Esophagus muscularis mucosa (tissue), 4 donors: ENCODE results near the gene TRAF5. TPM values are rescaled to one million over a fixed set of nuclear protein-coding genes. Genes with fewer than 3 reads are reported as not detected.

Experiments used
- DNase-seq: peaks from one replicate; pipeline ENCODE4 v3.0.0-alpha.2; 2017; ENCODE audit errors: extremely low spot score
- H3K27ac ChIP-seq, 4 donors: fragments of 200-600 bp; sonication (generic); replicated peaks in 1 of 4; 1 replicate in 3 of 4; 2 replicates in 1 of 4; pipeline ENCODE4 v1.5.1; 2016 to 2019; ENCODE audit warnings: mild to moderate bottlenecking in 1 of 4
- H3K27me3 ChIP-seq, 4 donors: fragments of 200-600 bp; sonication (generic); one replicate each; pipeline versions ENCODE4 v1.5.1 to v1.6.0; 2016 to 2019
- H3K36me3 ChIP-seq, 4 donors: fragments of 200-600 bp; sonication (generic); one replicate each; pipeline ENCODE4 v1.5.1; 2016 to 2019
- H3K4me1 ChIP-seq, 4 donors: fragments of 200-600 bp; sonication (generic); one replicate each; pipeline ENCODE4 v1.5.1; 2016 to 2019
- H3K4me3 ChIP-seq, 4 donors: fragments of 200-600 bp; sonication (generic); 1 replicate in 2 of 4; 2 replicates in 2 of 4; pipeline ENCODE4 v1.5.1; 2016 to 2019; ENCODE audit warnings: mild to moderate bottlenecking in 4 of 4, moderate library complexity in 1 of 4
- H3K9me3 ChIP-seq, 4 donors: fragments of 200-600 bp; sonication (generic); 1 replicate in 3 of 4; 2 replicates in 1 of 4; pipeline ENCODE4 v1.5.1; 2016 to 2019
- EP300 ChIP-seq: sonication (generic); formaldehyde crosslinking; IDR thresholded peaks from one replicate; pipeline ENCODE4 v1.6.1; 2017; ENCODE audit warnings: antibody characterized with exemption
- POLR2A ChIP-seq: fragments of 450-650 bp; IDR thresholded peaks from one replicate; pipeline ENCODE4 v1.6.1; 2017; ENCODE audit warnings: antibody characterized with exemption, moderate library complexity, mild to moderate bottlenecking, low read depth
- POLR2AphosphoS5 ChIP-seq, 2 donors: sonication (generic); formaldehyde crosslinking; IDR thresholded peaks; one replicate each; pipeline ENCODE4 v1.6.1; 2017; ENCODE audit warnings: antibody characterized with exemption in 2 of 2
- WGBS: methylation state at CpG from one replicate; pipeline ENCODE4 v1.1.5; 2018; 5-methylcytosine and 5-hydroxymethylcytosine counted together
- intact Hi-C: fragments of 100-400 bp; cut with DNase I; formaldehyde crosslinking; loops from one replicate; pipeline ENCODE4 v1.15.1; 2023
- total RNA-seq, 4 donors: library from RNA; depleted of rRNA; stranded (reverse); fragments of >200 nt; gene quantifications; one replicate each; pipeline versions ENCODE4 v1.1.0 to v1.2.1, GENCODE V29; 2016
- TF ChIP-seq, protein P1 (sequence below), 3 experiments: fragments of 200-600 bp in 2 of 3; fragments of 450-650 bp in 1 of 3; sonication (generic) in 2 of 3; IDR thresholded peaks; one replicate each; pipeline ENCODE4 v1.5.1; 2017 to 2019; ENCODE audit warnings: antibody characterized with exemption in 3 of 3, mild to moderate bottlenecking in 2 of 3, moderate library complexity in 1 of 3

TRAF5 gene
- total RNA-seq, 4 donors from 2014 or later: 14.9 to 29.7 (median 23.9) TPM

DNA sequence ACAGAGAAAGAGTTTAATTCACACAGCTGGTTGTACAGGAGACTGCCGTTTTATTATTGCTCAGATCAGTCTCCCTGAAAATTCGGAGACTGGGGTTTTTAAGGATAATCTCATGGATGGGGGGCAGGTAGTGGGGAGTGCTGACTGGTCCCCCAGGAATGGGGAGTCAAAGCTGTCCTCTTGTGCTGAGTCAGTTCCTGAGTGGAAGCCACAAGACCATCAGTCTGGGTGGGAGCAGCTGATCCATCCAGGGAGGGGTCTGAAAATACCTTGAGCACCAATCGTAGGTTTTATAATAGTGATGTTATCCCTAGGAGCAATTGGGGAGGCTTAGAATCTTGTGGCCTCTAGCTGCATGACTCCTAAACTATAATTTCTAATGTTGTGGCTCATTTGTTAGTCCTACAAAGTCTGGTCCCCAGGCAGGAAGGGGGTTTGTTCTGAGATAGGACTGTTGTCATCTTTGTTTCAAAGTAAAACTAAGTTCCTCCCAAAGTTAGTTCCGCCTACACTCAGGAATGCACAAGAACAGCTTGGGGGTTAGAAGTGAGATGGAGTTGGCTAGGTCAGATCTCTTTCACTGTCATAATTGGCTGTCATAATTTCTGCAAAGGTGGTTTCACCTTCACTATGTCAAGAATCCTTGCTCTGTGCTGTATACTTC, 50.3 kb downstream of the TRAF5 start:
- no peak for DNase-seq
- intact Hi-C loops: loop anchor here (5.0 kb wide), 1 partner anchor 40 kb away; no protein-coding TSS in a partner anchor
- no peak for TF ChIP-seq POLR2AphosphoS5 (IDR thresholded peaks at IDR 0.05)
- TF ChIP-seq, protein P1, sequence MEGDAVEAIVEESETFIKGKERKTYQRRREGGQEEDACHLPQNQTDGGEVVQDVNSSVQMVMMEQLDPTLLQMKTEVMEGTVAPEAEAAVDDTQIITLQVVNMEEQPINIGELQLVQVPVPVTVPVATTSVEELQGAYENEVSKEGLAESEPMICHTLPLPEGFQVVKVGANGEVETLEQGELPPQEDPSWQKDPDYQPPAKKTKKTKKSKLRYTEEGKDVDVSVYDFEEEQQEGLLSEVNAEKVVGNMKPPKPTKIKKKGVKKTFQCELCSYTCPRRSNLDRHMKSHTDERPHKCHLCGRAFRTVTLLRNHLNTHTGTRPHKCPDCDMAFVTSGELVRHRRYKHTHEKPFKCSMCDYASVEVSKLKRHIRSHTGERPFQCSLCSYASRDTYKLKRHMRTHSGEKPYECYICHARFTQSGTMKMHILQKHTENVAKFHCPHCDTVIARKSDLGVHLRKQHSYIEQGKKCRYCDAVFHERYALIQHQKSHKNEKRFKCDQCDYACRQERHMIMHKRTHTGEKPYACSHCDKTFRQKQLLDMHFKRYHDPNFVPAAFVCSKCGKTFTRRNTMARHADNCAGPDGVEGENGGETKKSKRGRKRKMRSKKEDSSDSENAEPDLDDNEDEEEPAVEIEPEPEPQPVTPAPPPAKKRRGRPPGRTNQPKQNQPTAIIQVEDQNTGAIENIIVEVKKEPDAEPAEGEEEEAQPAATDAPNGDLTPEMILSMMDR (IDR thresholded peaks at IDR 0.05): no peak
- no peak for TF ChIP-seq EP300
- TF ChIP-seq POLR2A: no peak
- Histone ChIP-seq H3K27me3 (no peaks in the 10 kb centered on the region), H3K27ac (peak overlapping the region in 1 of 4 donors; percentile 26), H3K4me3 (no peak overlapping the region), H3K9me3 (no peaks in the 10 kb centered on the region), H3K36me3 (peaks cover under 1 to 48% (median 17%) of the 10 kb centered on the region in 4 donors), H3K4me1 (peaks cover 0 to 13% (median 7%) of the 10 kb centered on the region in 4 donors)
- 90% methylated on average over 4 of the region's 4 CpGs for WGBS

DNA sequence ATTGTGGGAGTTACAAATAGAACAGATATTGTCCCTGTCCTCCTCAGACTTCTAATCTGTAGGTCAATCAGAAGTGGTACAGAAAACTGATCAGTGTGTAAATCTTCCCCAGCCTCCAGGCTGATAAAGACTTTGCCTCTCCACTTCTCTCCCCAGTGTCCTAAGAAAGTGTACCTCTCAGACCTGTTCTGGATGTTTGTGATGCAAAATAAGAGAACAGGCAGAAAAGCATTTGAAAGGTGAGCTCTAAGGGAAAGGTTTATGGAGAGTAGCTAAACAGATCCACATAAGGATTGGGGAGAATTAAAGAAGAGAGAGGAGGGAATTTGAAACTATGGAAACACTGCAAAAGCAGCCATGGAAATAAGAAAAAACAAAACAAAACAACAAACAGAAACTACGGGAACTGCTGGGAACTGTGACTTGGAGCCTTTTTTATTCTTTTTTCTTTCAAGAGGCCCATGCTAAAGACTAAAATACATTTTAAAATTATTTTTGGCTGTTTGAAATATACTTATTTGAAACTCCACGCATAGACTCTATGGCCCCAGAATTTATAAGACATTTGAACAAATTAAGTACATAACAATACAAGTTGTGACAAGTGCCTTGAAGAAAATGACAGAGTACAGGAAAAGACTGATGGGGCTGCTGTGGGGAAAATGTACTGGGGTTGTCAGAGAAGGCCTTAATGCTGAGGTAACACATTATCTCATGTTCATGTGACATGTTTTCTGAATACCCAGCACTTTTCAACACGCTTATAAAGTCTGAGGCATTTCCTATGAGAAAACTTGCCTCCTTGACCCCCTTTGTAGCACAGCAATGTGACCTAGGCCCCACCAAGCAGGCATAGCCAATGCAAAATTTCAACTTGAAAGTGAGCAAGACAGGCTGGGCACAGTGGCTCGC, 51.2 kb downstream of the TRAF5 start:
- WGBS: 58% methylated on average over 4 of the region's 4 CpGs
- intact Hi-C loops: loop anchor here (5.0 kb wide), 1 partner anchor 40 kb away; no protein-coding TSS in a partner anchor
- H3K4me1 ChIP-seq: peaks cover 0 to 16% (median 9%) of the 10 kb centered on the region in 4 donors
- H3K9me3 ChIP-seq: no peaks in the 10 kb centered on the region
- H3K4me3 ChIP-seq: no peak overlapping the region
- TF ChIP-seq EP300 (no peak), POLR2AphosphoS5 (IDR thresholded peaks at IDR 0.05) (no peak), POLR2A (no peak)
- TF ChIP-seq, protein P1 (IDR thresholded peaks at IDR 0.05): no peak
- H3K27ac ChIP-seq: peak overlapping the region in 3 of 4 donors; percentile 9 to 18 (median 15)
- peaks cover 0 to 39% (median 13%) of the 10 kb centered on the region in 4 donors for H3K36me3 ChIP-seq
- no peaks in the 10 kb centered on the region for H3K27me3 ChIP-seq
- no peak for DNase-seq

DNA sequence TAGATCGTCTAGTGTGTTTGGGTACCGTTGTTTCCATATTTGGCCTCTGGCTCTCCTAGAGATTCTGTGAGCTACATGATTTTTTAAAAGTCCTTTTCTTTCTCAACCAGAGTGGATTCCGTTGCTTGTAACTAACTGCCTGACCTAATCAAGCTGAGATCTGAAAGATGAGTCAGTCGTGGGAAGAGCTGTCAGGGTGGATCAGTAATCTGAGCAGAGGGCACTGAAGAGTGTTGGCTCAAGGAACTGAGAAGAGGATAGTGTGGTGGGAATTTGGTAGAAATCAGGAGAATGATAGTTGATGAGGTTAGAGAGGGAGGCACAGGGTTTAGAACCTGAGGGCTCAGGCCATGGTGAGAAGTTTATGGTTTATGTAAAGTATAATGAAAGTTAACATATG, 52.2 kb downstream of the TRAF5 start:
- no peak overlapping the region for H3K4me3 ChIP-seq
- H3K27ac ChIP-seq: no peak overlapping the region
- peaks cover 0 to 29% (median 11%) of the 10 kb centered on the region in 4 donors for H3K36me3 ChIP-seq
- no peaks in the 10 kb centered on the region for H3K9me3 ChIP-seq
- 51% methylated on average over 4 of the region's 4 CpGs for WGBS
- TF ChIP-seq POLR2A (no peak), EP300 (no peak), POLR2AphosphoS5 (IDR thresholded peaks at IDR 0.05) (no peak)
- TF ChIP-seq, protein P1 (IDR thresholded peaks at IDR 0.05): no peak
- no peaks in the 10 kb centered on the region for H3K27me3 ChIP-seq
- H3K4me1 ChIP-seq: peaks cover 7 to 24% (median 16%) of the 10 kb centered on the region in 4 donors
- intact Hi-C loops: loop anchor here (5.0 kb wide), 1 partner anchor 42 kb away; no protein-coding TSS in a partner anchor
- DNase-seq: no peak

DNA sequence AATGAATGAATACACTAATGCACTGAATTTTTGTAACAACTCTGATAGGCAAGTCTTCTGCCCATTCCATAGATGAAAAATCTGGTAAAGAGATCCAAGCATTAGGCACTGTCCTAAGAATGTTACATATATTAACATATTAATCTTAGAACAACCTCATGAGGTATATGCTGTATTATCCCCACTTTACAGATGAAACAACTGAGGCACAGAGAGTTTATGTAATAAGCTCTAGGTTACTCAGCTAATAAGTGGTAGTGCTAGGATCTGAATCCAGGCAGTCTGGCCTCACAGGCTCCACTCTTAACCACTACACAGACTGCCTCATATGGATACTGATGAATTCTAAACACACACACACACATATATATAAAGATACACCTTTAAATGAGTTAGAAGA, 52.8 kb downstream of the TRAF5 start:
- no peak for DNase-seq
- TF ChIP-seq EP300 (no peak), POLR2AphosphoS5 (IDR thresholded peaks at IDR 0.05) (no peak)
- TF ChIP-seq, protein P1 (IDR thresholded peaks at IDR 0.05): no peak
- no peak overlapping the region for H3K4me3 ChIP-seq
- H3K4me1 ChIP-seq: peaks cover 7 to 24% (median 16%) of the 10 kb centered on the region in 4 donors
- no peaks in the 10 kb centered on the region for H3K9me3 ChIP-seq
- H3K36me3 ChIP-seq: peaks cover 0 to 23% (median 5%) of the 10 kb centered on the region in 4 donors
- no peaks in the 10 kb centered on the region for H3K27me3 ChIP-seq
- H3K27ac ChIP-seq: no peak overlapping the region
- intact Hi-C loops: loop anchor here (5.0 kb wide), 1 partner anchor 42 kb away; no protein-coding TSS in a partner anchor
